GM19351 (cell line): ENCODE measurements around the gene SIN3A.
"Not testable (repeated sequence)": the region's sequence is repeated elsewhere in the genome, so short reads cannot be mapped to it uniquely, and the experiment has no call there.

Source experiments
- ATAC-seq: cut with Tn5 transposase; IDR thresholded peaks from one replicate; pipeline ENCODE4 v1.9.1; 2021; ENCODE audit warnings: mild to moderate bottlenecking, moderate library complexity; ENCODE audit not compliant: unreplicated experiment

Gene SIN3A

DNA sequence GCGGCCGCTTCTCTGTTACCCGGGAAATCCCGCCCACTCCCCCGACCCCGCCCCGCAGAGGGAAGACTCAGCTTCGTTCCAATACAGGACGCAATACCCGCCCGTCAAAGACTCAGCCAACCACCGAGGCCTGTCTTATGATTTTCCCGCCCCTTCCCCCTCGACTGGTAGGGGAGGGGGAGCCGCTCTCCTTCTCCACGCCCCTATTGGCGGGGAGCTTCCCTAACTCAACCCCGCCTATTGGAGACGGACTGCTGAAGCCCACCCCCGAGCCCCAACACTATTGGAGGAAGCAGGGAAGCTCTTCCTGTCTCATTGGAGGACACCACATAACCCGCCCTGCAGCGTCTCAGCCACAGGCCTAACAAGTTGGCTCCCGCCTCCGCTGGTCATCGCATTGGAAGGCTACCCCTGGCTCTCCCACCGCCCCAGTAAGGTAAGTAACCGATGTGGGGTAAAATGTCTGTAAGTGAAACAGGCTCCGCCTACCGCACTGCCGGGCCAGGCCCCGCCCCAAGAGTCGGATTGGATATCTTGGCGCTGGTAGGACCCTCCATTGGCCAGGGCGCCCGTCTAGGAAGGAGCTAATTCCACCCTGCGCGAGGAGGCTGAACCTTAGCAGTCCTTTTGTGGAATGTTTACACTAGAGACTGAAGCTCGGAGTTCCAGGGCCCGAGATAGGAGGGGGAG lies at the start of gene SIN3A:
SIN3A (minus strand) TSS at position 17 of the 690 bp plus-strand sequence. CDS start 21,315 bp downstream, outside the sequence.
- peak; percentile 39 for ATAC-seq

DNA sequence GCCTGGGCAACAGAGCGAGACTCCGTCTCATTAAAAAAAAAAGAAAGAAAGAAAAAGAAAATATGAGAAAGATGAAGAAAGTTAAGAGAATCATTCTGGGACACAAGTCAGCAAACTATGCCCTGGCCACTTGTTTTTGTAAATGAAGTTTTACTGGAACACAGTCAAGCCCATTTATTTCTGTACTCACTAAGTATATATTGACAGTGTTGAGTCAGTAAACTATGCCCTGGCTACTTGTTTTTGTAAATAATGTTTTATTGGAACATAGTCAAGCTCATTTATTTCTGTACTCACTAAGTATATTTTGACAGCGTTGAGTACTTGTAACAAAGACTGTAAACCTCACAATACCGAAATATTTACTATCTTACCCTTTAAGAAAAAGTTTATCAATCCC lies 42.2 kb upstream of the SIN3A start:
- no peak for ATAC-seq

DNA sequence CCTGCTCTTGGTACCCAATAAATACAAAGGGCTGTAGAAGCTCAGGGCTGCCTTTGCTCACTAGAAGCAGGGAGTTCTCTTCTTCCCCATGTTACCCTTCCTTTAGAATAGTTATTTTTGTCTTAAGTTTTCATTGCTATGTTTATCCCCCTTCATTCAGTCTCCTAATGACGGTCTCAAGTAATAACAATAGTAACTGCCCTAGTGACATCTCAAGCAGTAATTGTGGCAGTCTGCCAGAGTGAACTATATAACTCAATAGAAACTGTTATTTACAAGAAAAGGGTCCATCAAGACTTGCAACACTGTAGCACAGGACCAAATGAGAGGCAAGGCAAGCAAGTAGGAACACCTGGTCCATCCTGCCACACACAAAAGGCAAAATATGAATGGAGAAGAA lies 32.5 kb upstream of the SIN3A start:
- ATAC-seq: no peak

DNA sequence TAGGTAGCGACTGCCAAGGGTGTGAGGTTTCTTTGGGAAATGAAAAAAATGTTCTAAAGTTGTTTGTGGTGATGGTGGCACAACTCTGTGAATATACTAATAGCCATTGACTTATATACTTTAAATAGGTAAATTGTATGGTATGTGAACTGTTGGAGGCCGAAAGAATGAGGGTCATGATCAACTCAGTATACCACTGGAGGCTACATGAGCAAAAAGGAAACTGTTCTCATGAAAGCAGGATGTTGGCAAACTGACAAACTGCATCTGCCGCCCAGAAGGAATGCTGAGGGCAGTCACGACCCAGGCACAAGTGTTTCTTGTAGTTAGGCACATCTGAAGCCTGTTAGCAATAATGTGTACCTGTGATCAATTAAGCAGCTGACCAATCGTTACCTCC lies 32.1 kb upstream of the SIN3A start:
- ATAC-seq: not testable (repeated sequence)

DNA sequence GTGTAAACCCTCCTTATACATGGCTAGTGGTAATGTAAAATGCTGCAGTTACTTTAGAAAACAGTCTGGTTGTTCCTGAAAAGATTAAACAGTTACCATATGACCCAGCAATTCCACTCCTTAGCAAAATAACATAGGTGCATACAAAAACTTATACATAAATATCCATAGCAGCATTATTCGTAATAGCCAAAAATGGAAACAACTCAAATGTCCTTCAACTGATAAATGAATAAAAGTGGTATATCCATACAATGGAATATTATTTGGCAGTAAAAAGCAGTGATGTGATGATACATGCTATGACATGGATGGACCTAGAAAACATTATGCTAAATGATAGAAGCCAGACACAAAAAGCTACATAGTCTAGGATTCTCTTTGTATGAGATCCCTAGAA lies 31.6 kb upstream of the SIN3A start:
- ATAC-seq: no peak

DNA sequence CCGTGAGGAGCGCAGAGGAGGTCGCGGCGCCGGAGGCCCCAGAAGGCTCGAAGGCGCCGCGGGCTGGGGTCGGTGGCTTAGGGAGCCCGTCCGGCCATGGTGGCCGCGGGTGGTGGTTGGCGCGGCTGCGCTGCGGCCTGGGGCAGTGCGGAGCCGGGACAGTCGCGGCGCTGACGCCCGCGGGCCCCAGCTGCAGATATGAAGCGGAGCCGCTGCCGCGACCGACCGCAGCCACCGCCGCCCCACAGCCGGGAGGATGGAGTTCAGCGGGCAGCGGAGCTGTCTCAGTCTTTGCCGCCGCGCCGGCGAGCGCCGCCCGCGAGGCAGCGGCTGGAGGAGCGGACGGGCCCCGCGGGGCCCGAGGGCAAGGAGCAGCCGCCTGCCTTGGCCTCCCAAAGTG lies 29.0 kb upstream of the SIN3A start:
- ATAC-seq: not testable (repeated sequence)

DNA sequence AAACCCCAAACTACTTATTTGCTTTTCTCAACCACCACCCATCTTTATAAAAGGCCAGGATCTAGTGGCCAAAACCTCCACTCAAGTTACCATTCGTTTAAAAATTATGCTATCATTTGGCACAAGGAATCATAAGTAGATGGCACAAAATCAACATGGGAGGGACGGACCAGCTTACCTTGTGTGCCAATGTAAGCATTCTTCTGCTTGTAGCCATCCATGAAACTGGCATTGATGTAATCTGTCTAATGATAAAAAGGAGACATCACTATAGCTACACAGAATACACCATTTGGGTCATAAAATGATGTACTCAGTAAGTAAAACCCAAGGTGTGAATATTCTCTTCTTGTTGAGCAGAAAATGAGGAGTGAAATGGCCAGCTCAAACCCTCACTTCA lies 28.2 kb upstream of the SIN3A start:
- no peak for ATAC-seq

DNA sequence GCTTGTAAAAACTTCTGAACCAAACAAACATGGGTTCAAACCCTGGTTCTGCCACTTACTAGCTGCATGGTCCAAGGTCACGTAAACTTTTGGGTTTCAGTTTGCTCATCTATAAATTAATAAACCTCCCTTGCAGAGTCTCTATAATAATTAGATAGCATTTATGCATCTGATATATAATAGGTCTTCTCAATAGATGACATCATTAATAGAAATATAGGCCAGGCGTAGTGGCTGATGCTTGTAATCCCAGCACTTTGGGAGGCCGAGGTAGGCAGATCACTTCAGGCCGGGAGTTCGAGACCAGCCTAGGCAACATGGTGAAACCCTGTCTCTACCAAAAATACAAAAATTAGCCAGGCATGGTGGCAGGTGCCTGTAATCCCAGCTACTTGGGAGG lies 25.6 kb upstream of the SIN3A start:
- ATAC-seq: not testable (repeated sequence)

DNA sequence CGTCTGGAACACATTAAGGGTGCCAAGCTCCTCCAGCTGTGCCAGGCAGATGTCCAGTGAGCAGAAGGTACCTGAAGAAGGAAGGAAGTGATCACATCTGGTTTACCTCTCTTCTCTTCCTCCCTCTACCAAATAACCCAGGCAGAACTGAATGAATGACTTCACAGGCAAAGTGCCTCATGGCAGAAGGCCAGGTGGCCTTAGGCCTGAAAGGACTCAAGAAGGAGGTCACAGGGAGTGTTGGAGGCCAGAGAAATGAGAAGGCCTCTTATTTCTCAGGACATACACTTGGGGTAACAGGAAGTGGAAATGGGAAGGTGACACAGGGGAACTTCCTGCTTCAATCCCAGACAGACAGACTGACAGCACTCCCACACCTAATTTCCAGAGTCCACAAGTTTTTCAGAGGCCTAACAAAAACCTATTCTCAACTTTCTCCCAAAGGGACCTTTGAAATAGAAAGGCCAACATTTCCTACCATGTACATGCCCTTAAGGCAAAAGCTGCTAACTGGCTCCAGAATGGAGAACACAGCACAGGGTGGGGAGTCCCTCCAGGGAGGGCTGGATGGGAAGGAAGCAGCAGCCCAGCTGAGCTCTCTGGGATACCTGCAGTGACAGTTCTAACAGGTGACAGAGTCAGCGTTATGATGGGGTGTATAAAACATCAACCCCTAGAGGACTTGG lies 17.6 kb upstream of the SIN3A start:
- ATAC-seq: no peak

DNA sequence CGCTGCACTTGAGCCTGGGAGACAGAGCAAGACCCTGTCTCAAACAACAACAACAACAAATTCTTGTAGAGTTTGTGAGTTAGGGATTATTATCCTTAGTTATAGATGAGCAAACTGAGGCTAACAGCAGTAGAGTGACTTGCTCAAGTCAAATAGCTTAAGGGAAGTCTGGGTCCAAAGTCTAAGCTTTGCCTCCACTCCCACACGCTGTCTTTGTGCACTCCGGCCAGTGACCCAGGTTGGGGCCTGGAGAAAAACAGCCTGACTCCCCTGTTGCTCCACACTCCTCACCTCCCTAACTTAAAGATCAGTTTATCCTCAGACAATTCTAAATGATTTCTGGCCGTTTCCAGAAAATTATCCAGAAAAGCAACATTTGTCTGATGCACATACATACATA lies 9.2 kb upstream of the SIN3A start:
- no peak for ATAC-seq

DNA sequence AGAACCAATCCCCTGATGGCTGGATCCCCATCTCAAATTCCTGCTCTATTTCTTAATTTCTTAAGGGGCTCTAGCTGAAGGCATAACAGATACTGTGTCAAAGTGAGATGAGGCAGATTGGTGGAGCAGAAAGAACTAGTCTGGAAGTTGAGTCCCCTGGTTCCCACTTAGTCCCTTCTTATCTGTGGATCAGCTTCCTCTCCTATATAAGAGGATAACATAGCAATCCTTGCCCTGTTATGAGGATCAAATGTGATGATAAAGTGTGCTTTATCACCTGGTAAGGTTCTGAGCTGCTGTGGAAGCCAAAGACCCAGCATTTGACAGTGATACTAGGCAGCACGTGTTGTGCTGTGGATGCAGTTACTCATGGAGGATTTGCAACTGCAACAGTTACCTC lies 8.1 kb upstream of the SIN3A start:
- ATAC-seq: no peak

DNA sequence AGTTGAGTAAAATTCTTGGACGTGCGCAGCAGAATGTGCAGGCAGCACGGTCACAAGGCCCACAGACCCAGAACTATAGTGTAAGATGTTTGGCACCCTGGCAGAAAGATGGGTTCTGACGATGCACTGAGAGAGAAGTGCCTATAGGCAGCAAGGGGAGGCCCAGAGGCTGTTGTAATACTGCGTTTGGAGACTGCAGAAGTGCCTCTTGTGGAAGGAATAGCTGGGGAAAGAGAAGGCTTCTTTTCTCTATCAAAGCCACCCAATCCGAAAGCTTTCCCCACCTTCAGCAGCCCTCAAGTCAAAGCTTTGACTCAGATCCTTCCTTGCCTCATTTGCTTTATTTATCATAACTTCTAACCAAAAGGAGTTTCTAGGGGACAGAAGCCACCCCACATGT lies 5.2 kb upstream of the SIN3A start:
- no peak for ATAC-seq

DNA sequence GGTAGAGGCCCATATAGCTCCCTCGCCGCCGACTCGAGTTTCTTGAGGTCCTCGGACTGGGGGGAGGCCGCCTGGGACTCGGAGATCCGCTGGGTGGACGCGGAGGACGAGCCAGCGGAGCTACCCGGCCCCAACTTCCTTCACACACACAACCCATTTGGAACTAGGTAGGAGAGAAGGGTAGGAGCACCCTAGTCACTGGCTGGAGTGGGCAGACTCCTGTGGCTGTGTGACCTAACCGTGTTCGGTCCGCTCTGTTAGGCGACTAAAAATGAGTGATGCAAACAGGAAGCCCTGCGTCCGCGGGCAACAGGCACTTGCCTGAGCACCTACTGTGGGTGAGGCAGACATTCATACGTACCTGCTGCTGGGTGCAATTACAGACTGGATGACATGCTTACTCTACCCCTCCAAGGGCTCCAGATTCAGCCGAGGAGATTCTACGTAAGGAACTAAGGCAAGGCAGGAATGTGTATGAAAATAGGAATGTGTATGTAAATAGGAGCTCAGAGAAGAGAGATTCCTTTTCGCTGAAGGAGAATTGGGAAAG lies 4.6 kb upstream of the SIN3A start:
- no peak for ATAC-seq

DNA sequence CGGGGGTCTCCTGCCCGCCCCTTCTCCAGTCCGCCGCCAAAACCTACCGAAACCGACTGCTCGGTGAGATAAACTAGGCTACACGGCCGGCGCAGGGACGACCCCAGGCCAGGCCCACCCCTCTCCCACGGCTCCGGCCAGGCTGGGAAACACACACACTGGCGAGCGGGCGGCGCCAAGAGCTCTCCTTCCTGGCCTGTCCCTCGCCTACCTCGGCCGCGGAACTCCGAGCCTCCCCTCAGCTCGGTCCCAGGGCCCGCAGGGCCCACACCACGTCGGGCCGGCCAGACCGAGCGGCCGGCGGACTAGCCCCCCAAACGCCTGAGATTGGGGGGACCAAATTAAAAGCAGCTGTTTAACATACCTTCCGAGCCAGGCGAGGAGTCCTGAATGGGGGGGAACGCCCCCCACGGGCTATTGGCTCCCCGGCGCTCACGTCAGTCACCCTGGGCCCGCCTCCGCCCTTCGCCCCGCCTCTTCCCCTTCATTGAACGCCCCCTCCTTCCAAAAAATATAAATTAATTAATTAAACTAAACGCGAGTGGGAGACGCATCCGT lies 4.0 kb upstream of the SIN3A start:
- ATAC-seq: no peak

DNA sequence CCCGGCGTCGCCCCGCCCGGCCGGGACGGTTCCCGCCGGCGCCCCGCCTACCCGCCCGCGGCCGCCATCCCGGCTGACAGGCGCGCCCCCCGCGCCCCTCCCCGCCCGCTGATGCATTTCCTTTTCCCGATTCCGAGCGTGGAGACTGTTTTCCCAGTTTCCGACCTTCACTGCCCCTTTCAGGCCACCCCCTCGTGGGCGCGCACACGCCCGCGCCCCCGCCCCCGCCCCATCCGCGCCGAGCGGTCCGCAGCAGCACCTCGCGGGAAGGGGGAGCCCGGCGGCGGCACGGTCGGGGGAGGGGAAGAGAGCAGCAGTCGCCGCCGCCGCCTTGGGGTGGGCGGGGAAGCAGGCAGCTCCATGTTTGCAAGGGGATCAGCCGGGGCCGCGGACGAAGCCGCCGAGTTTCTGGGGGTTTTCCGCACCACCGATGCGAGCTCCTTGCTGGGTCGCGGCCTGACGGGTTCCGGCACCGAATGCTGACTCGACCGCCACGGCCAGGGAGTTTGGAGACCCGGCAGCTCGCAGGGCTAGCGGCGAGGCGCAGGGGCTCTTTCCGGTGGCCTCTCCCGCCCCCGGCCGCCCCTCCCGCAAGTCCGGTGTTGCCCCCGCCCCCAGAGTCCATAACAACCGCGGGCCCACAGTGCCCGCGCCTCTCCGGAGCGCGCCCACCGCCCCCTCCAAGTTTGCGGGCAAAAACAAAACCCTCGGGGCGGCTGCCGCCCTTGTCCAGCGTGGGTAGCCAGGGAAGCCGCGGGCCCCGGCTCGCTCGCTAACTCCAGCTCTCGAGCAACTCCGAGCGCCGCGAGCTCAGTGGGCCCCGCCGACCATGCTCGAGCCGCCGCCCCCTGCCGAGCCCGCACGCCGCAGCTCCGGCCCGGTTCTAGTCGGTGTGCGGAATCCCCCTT lies 3.2 kb upstream of the SIN3A start:
- no peak for ATAC-seq

DNA sequence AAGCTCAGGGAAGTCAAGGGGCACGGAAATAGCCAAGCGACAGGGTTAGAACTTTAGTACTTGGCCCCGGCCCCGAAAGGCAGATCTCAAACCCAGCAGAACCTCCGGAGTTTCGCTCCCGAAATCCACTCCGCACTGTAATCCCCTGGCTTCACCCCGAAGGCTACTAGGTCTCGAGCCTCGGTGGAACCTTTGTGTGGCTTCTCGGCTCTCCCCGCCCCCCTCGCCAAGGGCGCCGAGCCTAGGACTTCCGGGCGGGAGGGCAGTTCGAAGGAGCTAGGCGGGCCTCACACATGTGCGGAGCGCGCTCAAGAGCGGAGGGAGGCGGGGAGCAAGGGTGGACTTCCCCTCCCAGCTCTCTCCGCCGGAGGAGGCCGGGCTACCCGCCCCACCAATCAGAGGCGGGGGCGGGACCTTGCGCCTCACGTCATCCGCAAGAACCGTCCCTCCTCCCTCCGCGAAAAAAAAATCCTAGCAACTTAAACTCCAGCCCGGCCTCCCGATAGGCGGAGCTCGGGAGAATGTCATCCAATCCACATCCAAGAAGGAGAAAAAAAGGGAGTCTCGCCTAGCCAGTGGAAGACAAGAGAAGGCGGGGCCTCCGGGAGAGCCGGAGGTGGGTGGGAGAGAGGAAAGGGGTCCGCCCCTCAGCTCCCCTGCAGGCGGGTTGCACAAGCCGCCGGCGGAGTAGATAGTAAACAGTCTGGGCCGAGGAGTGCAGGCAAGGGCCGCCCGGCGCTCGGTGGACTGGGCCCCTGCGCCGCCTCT lies 2.4 kb upstream of the SIN3A start:
- peak; percentile 30 for ATAC-seq

DNA sequence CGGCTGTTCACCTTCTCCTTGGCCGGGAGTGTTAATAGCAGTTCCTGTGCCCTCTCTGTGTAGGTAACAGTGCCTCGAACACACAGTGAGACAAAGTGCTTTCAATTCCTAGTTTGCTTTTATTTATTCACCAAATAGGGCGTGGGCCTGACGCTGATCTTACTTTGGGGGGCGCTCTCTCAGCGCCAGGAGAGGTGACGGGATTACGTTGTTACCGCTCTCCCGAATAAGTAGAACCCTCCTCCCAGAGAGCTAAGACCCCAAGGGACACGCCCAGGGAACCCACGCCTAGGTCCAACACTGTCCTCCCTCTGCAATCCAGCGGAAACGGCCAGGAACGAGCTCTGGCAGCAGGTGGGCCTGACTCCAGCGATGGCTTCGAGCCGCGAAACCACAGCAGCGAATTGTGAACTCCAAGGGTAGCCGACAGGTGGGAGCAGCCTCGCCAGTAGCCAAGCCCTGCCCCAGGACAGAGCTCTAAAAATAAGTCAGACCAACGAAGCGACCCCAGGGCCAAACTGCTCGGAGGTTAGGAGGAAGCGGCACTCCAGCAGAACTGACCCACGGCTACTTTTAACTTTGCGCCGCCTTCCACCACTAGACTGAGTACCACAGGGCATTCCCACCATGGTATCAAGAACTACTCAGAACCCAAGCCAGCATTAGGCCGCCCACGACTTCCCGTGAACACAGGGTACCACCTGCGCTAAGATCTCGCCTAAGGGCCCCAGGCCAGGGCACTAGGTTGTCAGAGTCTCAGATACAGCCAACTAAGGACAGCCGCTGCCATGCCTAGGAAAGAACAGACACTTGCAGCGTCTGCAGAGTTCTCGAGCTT lies 1.6 kb upstream of the SIN3A start:
- no peak for ATAC-seq

DNA sequence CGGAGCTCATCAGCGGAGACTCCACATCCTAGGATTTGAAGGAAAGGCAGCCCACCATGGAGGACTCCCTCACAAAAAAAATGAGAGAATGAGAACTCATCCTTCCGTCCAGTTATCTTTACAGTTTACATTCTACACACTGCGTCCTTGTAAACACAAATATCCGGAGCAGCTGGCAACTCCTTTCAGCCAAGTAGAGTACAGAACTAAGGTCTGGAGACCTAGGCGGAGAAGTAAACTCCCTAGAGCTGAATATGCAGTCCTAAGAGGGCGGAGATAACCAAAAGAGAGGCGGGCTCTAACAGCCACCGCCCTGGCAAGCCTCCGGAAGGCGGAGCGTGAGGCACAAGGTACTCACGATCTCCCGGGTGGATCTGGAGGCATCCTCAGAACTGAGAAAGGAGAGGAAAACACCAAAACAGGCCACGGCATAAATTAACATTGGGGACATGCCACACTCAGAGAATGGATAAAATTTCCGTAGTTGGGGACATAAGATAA lies 924 bp upstream of the SIN3A start:
- no peak for ATAC-seq

DNA sequence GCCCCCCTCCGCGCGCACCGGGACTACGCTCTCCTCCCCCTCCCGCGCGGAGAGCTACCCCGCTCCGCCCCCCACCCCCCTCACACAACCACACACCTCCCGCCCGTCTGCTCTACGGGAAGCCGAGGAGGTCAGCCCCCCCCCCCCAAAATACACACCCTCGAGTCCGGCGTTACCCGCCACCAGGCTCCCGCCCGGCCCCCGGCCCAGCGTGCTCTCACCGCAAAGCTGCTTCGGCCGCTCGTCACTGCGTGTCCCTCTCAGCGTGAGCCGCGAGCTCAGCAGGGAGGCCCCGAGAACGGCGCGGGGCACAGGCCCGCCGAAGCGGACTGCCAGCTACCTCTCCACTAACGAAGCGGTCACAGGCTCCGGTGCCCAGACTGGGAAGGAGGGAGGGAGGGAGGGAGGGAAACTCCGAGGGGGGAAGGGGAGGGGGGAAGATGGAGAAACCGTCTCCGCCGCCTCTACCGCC lies 252 bp downstream of the SIN3A start:
- no peak for ATAC-seq
